ENCODE results near the gene EHD3.

DNA sequence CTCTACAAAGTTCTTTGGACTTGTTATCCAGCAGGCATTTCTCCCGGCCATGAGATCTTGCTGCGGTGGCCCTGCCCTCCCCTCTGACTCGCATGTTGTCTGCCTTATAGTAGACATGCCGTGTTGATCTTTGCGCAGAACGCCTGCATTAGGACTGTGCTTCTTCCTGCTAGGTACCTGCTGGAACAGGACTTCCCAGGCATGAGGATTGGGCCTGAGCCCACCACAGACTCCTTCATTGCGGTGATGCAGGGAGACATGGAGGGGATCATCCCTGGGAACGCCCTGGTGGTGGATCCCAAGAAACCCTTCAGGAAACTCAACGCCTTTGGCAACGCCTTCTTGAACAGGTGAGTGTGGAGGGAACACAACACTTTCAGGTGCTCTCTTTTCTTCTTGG is 10.1 kb downstream of the EHD3 start:
- TF ChIP-seq, protein P1, sequence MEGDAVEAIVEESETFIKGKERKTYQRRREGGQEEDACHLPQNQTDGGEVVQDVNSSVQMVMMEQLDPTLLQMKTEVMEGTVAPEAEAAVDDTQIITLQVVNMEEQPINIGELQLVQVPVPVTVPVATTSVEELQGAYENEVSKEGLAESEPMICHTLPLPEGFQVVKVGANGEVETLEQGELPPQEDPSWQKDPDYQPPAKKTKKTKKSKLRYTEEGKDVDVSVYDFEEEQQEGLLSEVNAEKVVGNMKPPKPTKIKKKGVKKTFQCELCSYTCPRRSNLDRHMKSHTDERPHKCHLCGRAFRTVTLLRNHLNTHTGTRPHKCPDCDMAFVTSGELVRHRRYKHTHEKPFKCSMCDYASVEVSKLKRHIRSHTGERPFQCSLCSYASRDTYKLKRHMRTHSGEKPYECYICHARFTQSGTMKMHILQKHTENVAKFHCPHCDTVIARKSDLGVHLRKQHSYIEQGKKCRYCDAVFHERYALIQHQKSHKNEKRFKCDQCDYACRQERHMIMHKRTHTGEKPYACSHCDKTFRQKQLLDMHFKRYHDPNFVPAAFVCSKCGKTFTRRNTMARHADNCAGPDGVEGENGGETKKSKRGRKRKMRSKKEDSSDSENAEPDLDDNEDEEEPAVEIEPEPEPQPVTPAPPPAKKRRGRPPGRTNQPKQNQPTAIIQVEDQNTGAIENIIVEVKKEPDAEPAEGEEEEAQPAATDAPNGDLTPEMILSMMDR (IDR thresholded peaks at IDR 0.05; ENCODE audit: poor library complexity, severe bottlenecking) = no peak
- TF ChIP-seq POLR2AphosphoS5 (IDR thresholded peaks at IDR 0.05) = no peak
- TF ChIP-seq MXI1 (conservative IDR thresholded peaks at IDR 0.05; ENCODE audit: poor library complexity, severe bottlenecking) = no peak

Data from neural cell (in vitro differentiated cells).